VCaP (cell line): ENCODE results near the gene ASB4.

Experiments
- H3K27ac ChIP-seq: fragments of 450-650 bp; 2 replicates; pipeline ENCODE4 v1.5.1; 2017
- TF ChIP-seq, protein P1 (sequence below): fragments of 450-650 bp; conservative IDR thresholded peaks from 2 replicates; pipeline ENCODE4 v1.5.1; 2017; ENCODE audit warnings: mild to moderate bottlenecking, moderate library complexity

ASB4 gene, protein sequence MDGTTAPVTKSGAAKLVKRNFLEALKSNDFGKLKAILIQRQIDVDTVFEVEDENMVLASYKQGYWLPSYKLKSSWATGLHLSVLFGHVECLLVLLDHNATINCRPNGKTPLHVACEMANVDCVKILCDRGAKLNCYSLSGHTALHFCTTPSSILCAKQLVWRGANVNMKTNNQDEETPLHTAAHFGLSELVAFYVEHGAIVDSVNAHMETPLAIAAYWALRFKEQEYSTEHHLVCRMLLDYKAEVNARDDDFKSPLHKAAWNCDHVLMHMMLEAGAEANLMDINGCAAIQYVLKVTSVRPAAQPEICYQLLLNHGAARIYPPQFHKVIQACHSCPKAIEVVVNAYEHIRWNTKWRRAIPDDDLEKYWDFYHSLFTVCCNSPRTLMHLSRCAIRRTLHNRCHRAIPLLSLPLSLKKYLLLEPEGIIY

DNA sequence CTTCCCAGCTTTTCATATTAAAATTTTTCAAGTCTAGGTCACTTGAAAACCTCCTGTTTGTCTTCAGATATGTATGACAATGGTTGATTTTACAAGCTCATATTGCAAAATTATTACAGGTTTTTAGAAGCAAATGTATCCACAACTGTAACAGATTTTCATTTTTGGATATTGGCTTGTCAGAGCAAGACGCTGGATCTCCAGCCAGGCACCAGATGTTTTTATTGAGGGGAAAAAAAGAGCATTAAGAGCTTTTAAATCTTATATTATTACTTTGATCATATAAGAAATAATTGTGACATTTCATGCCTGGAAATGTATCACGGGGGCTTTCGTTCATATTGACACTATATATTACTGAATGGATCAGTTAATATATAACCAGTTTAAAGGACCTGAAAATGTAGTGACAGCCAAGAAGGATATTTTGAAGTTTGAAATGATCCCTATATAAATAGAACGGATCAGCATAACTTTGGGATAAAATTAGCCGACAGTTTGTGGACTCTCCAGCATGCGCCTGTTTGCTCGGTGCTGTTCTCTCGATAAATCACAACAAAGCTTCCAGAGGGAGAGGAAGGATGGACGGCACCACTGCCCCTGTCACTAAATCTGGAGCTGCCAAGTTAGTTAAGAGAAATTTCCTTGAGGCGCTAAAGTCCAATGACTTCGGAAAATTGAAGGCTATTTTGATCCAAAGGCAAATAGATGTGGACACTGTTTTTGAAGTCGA lies at the start of gene ASB4:
Gene ASB4 (plus strand): TSS at position 553 of the 733 bp plus-strand sequence. CDS start 29 bp downstream, at position 582.
- TF ChIP-seq, protein P1, sequence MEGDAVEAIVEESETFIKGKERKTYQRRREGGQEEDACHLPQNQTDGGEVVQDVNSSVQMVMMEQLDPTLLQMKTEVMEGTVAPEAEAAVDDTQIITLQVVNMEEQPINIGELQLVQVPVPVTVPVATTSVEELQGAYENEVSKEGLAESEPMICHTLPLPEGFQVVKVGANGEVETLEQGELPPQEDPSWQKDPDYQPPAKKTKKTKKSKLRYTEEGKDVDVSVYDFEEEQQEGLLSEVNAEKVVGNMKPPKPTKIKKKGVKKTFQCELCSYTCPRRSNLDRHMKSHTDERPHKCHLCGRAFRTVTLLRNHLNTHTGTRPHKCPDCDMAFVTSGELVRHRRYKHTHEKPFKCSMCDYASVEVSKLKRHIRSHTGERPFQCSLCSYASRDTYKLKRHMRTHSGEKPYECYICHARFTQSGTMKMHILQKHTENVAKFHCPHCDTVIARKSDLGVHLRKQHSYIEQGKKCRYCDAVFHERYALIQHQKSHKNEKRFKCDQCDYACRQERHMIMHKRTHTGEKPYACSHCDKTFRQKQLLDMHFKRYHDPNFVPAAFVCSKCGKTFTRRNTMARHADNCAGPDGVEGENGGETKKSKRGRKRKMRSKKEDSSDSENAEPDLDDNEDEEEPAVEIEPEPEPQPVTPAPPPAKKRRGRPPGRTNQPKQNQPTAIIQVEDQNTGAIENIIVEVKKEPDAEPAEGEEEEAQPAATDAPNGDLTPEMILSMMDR: no peak
- H3K27ac ChIP-seq: no peak within 1 kb of the TSS

DNA sequence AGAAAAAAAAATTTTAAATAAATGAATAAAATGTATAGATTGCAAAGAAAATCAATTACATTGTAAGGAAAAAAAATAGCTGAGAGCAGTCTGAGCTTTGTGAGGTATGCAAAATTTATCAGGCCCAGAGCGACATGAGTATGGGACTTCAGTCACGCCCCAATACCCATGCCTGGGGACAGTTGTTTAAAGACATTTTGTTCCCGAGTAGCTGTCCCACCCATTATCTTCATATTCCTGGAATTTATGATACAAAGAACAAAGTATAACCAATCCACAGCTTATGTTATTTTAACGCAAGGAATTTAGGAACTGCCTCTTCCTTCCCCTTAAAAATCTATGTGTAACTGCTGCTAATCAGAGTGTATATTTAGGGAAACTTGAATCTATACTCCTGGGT lies 49.3 kb upstream of the ASB4 start:
- TF ChIP-seq, protein P1: no peak
- no peak overlapping the region for H3K27ac ChIP-seq

- TF ChIP-seq, protein P1: no peak
- no peak overlapping the region for H3K27ac ChIP-seq
Measured at GRCh38 chr7:95440394-95441038, 45.2 kb upstream of the ASB4 start.

GRCh38 chr7:95441042-95441823 lies 44.5 kb upstream of the ASB4 start:
- TF ChIP-seq, protein P1: no peak
- H3K27ac ChIP-seq: no peak overlapping the region

DNA sequence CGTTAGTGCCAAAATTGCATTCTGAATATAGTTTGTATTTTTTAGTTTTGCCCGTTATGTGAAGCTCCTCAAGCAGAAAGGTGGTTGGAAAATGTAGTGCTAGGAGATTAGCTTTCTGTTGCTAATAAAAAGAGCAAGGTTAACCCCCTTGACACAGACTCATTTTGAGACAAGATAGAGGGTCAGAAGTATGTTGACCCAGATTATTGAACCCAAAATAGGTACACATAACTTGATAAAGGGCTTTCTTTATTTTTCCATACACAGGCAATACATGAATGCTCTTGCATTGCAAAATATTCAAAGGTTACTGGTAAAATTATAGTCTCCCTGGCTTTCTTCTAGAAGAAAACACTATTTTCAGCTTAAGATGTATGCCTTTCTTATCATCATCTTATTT lies 40.9 kb upstream of the ASB4 start:
- TF ChIP-seq, protein P1: no peak
- no peak overlapping the region for H3K27ac ChIP-seq

GRCh38 chr7:95446618-95447017 lies 39.1 kb upstream of the ASB4 start:
- H3K27ac ChIP-seq: no peak overlapping the region
- TF ChIP-seq, protein P1: no peak
